Tibial nerve (tissue), 4 donors: ENCODE results near the gene SLITRK2.

Source experiments
- CTCF ChIP-seq, 5 experiments: fragments of 200-600 bp in 3 of 5; fragments of 450-650 bp in 2 of 5; sonication (generic) in 3 of 5; IDR thresholded peaks; one replicate each; pipeline ENCODE4 v1.5.1; 2016 to 2019; ENCODE audit warnings: antibody characterized with exemption in 5 of 5, mild to moderate bottlenecking in 3 of 5, moderate library complexity in 2 of 5
- EP300 ChIP-seq, 2 donors: sonication (generic); formaldehyde crosslinking; IDR thresholded peaks; one replicate each; pipeline ENCODE4 v1.6.1; 2017; ENCODE audit warnings: antibody characterized with exemption in 2 of 2, mild to moderate bottlenecking in 1 of 2

GRCh38 chrX:145832796-145833195, 15.2 kb downstream of the SLITRK2 start:
- TF ChIP-seq CTCF (IDR thresholded peaks at IDR 0.05): no peak
- no peak for TF ChIP-seq EP300 (IDR thresholded peaks at IDR 0.05)
